Endothelial cell of umbilical vein (primary cell): ENCODE data around the gene TMIE. TPM values are rescaled to one million over a fixed set of nuclear protein-coding genes. Genes with fewer than 3 reads are reported as not detected.

ENCODE experiments used
- BruUV-seq: library from RNA; stranded (reverse); fragments of 400-500 nt; replicated peaks from 2 replicates; lab custom pipeline; 2021; lab: Mats Ljungman, UMichigan
- CTCF ChIA-PET: fragments of 300-600, 350-600 bp; sonication (Branson Sonifier 250); formaldehyde crosslinking; loops from one replicate; lab custom pipeline; 2021; ENCODE audit warnings: antibody characterized with exemption, inconsistent platforms; lab: Charles Lee
- POLR2A ChIA-PET: fragments of 300-600, 350-600 bp; sonication (Branson Sonifier 250); formaldehyde crosslinking; loops from one replicate; lab custom pipeline; 2021; ENCODE audit warnings: antibody characterized with exemption, inconsistent platforms; lab: Charles Lee
- DNase-seq: peaks from one replicate; pipeline ENCODE4 v3.0.0-alpha.2; 2011; ENCODE audit warnings: low read depth, low spot score
- FAIRE-seq: peaks from 2 replicates; lab custom pipeline; 2011; peaks lifted over from hg19 to GRCh38; lab: Jason Lieb, UNC
- H2AFZ ChIP-seq: 2 replicates; pipeline ENCODE4 v1.6.0; 2012; ENCODE audit warnings: low read depth, low read length, control low read depth, inconsistent platforms
- H3K27ac ChIP-seq: 2 replicates; pipeline ENCODE4 v1.5.1; 2011; ENCODE audit warnings: low read depth, mild to moderate bottlenecking, control low read depth, low read length, moderate library complexity; ENCODE audit not compliant: insufficient read depth
- H3K27me3 ChIP-seq, 2 experiments: 2 replicates each; pipeline versions ENCODE4 v1.6.0 to v1.6.1; 2011; ENCODE audit warnings: low read length in 2 of 2, mixed read lengths in 1 of 2; ENCODE audit not compliant: control insufficient read depth in 2 of 2, insufficient read depth in 2 of 2
- H3K36me3 ChIP-seq, 2 experiments: 2 replicates in 1 of 2; 3 replicates in 1 of 2; pipeline ENCODE4 v1.5.1; 2011; ENCODE audit warnings: low read length in 2 of 2, mild to moderate bottlenecking in 1 of 2, moderate library complexity in 1 of 2; ENCODE audit not compliant: control insufficient read depth in 2 of 2, insufficient read depth in 2 of 2; ENCODE audit errors: extremely low read depth in 1 of 2
- H3K4me1 ChIP-seq: 3 replicates; pipeline ENCODE4 v1.5.1; 2011; ENCODE audit warnings: mild to moderate bottlenecking, low read length; ENCODE audit not compliant: control insufficient read depth, insufficient read depth; ENCODE audit errors: extremely low read depth
- H3K4me2 ChIP-seq: 2 replicates; pipeline ENCODE4 v1.6.1; 2011; ENCODE audit warnings: low read length, control low read depth, mixed read lengths; ENCODE audit not compliant: insufficient read depth
- H3K4me3 ChIP-seq, 3 experiments: fragments of 200-600 bp in 1 of 3; sonication (generic), shearing (Covaris generic) in 1 of 3; replicated peaks in 1 of 3; 2 replicates each; pipeline ENCODE4 v1.5.1; 2011 to 2016; ENCODE audit warnings: control low read depth in 3 of 3, low read length in 3 of 3, mild to moderate bottlenecking in 2 of 3, inconsistent platforms in 1 of 3, low read depth in 1 of 3, moderate library complexity in 1 of 3; ENCODE audit not compliant: insufficient read depth in 1 of 3
- H3K79me2 ChIP-seq: 2 replicates; pipeline ENCODE4 v1.6.0; 2012; ENCODE audit warnings: low read length, inconsistent platforms; ENCODE audit not compliant: control insufficient read depth, insufficient read depth
- H3K9ac ChIP-seq: replicated peaks from 2 replicates; pipeline ENCODE3; 2011; ENCODE audit warnings: low read length, control low read depth; ENCODE audit not compliant: insufficient read depth; ENCODE audit errors: extremely low read depth
- H3K9me1 ChIP-seq: replicated peaks from 3 replicates; pipeline ENCODE4 v1.6.0; 2011; ENCODE audit warnings: mild to moderate bottlenecking, low read length; ENCODE audit not compliant: control insufficient read depth, insufficient read depth; ENCODE audit errors: extremely low read depth
- H3K9me3 ChIP-seq: replicated peaks from 2 replicates; pipeline ENCODE4 v1.5.1; 2012; ENCODE audit warnings: low read length, inconsistent platforms; ENCODE audit not compliant: control insufficient read depth, insufficient read depth
- H4K20me1 ChIP-seq: replicated peaks from 2 replicates; pipeline ENCODE3; 2011; ENCODE audit warnings: mild to moderate bottlenecking, low read length; ENCODE audit not compliant: control insufficient read depth, insufficient read depth; ENCODE audit errors: extremely low read depth
- EZH2 ChIP-seq: IDR thresholded peaks from 2 replicates; pipeline ENCODE4 v1.6.1; 2012; ENCODE audit warnings: borderline replicate concordance, low read depth, mild to moderate bottlenecking, moderate library complexity, low read length, inconsistent platforms; ENCODE audit not compliant: severe bottlenecking
- FOS ChIP-seq: IDR thresholded peaks from 2 replicates; pipeline ENCODE4 v1.6.1; 2011; ENCODE audit warnings: mild to moderate bottlenecking, low read length, moderate library complexity, borderline replicate concordance; ENCODE audit not compliant: insufficient read depth
- MYC ChIP-seq: IDR thresholded peaks from one replicate; pipeline ENCODE4 v1.6.1; 2011; ENCODE audit warnings: mild to moderate bottlenecking, low read depth, low read length
- POLR2AphosphoS5 ChIP-seq: IDR thresholded peaks from 2 replicates; pipeline ENCODE4 v1.6.1; 2012; ENCODE audit warnings: low read depth, mild to moderate bottlenecking, control low read depth, low read length, moderate library complexity; ENCODE audit not compliant: insufficient read depth
- dilution Hi-C: fragments of 300-500 bp; cut with MboI; formaldehyde crosslinking; loops from one replicate; pipeline ENCODE4 v1.15.0; 2019; ENCODE audit warnings: low sequenced_read_pairs; ENCODE audit not compliant: extremely low pct_ligation_motif_present
- intact Hi-C: fragments of 100-400 bp; cut with micrococcal nuclease; formaldehyde crosslinking; loops from one replicate; pipeline ENCODE4 v1.10.0; 2022
- polyA plus RNA-seq, 4 experiments: library from polyadenylated mRNA; depleted of rRNA in 3 of 4; stranded (reverse) in 3 of 4; unstranded in 1 of 4; fragments of >200 nt; gene quantifications; 2 replicates each; pipeline versions ENCODE4 v1.2.1 to v1.2.3, GENCODE V29; 2011 to 2012; ENCODE audit warnings: missing spikeins in 1 of 4
- small RNA-seq: library from RNA; depleted of rRNA; stranded (forward); fragments of <200 nt; gene quantifications from one replicate; pipeline ENCODE3, GENCODE V24; 2012; ENCODE audit warnings: low replicate concordance, low read depth; ENCODE audit not compliant: insufficient read depth, insufficient read length
- total RNA-seq: library from RNA; stranded (reverse); gene quantifications from 2 replicates; pipeline ENCODE4 v1.2.3, GENCODE V29; 2021

The TMIE gene
- total and polyA plus RNA-seq, 2 donors (not counting 3 experiments of a cell fraction or from before 2014, with no cell fraction given) = 0.15 to 0.27 TPM

GRCh38 chr3:46759239-46760167 lies 58.3 kb downstream of the TMIE start:
- Histone ChIP-seq H3K9me3 (no peaks in the 10 kb centered on the region), H2AFZ (no peak overlapping the region), H3K4me1 (no peaks in the 10 kb centered on the region), H3K36me3 (no peaks in the 10 kb centered on the region), H3K4me3 (no peak overlapping the region), H3K27me3 (peaks cover 0 to 14% of the 10 kb centered on the region in 2 experiments), H3K9ac (no peak overlapping the region), H4K20me1 (no peaks in the 10 kb centered on the region), H3K27ac (no peak overlapping the region), H3K4me2 (no peak overlapping the region), H3K9me1 (no peaks in the 10 kb centered on the region), H3K79me2 (no peaks in the 10 kb centered on the region)
- CTCF ChIA-PET = no interaction called here
- no TSS peak for BruUV-seq
- intact Hi-C loops = no loop called here
- no peak for DNase-seq
- TF ChIP-seq POLR2AphosphoS5 = no peak
- TF ChIP-seq MYC = no peak
- TF ChIP-seq EZH2 = no peak
- no peak for TF ChIP-seq FOS
- POLR2A ChIA-PET = no interaction called here
- dilution Hi-C loops = no loop called here
- FAIRE-seq = no peak

Small RNA genes within 50 kb of the gene (small RNA-seq; reads per million reads assigned to genes)
- not detected for gene PRSS45

Other genes starting within 250 kb of the TMIE start
- not detected in 2 replicates for gene LTF, start 236.5 kb upstream of the TMIE start, total RNA-seq
- gene LTF, start 236.5 kb upstream of the TMIE start, polyA plus RNA-seq = not detected in 2 replicates
- gene RTP3, start 203.4 kb upstream of the TMIE start, total RNA-seq = not detected in 2 replicates
- gene RTP3, start 203.4 kb upstream of the TMIE start, polyA plus RNA-seq = 0.06 TPM in 1 of 2 replicates, not detected in the other
- gene LRRC2, start 135.1 kb upstream of the TMIE start, total RNA-seq = 0.39 and 0.73 TPM in 2 replicates
- gene LRRC2, start 135.1 kb upstream of the TMIE start, polyA plus RNA-seq = 0.08 and 0.14 TPM in 2 replicates
- gene FAM240A, start 88.9 kb upstream of the TMIE start, total RNA-seq = not detected in 2 replicates
- not detected in 2 replicates for gene FAM240A, start 88.9 kb upstream of the TMIE start, polyA plus RNA-seq
- gene ALS2CL, start 7.7 kb upstream of the TMIE start, total RNA-seq = 9.7 and 10.1 TPM in 2 replicates
- 7.3 and 7.8 TPM in 2 replicates for gene ALS2CL, start 7.7 kb upstream of the TMIE start, polyA plus RNA-seq
- gene PRSS50, start 16.5 kb downstream of the TMIE start, total RNA-seq = not detected in 2 replicates
- not detected in 2 replicates for gene PRSS50, start 16.5 kb downstream of the TMIE start, polyA plus RNA-seq
- gene MYL3, start 162.1 kb downstream of the TMIE start, total RNA-seq = not detected in 2 replicates
- gene MYL3, start 162.1 kb downstream of the TMIE start, polyA plus RNA-seq = not detected in 2 replicates
- gene PTH1R, start 176.3 kb downstream of the TMIE start, total RNA-seq = 0.46 and 0.65 TPM in 2 replicates
- gene PTH1R, start 176.3 kb downstream of the TMIE start, polyA plus RNA-seq = 0.08 TPM in 1 of 2 replicates, not detected in the other